GM12878 (cell line): ENCODE results near the gene TTC31. TPM values are rescaled to one million over a fixed set of nuclear protein-coding genes. Genes with fewer than 3 reads are reported as not detected.
A peak's percentile ranks its signal among the peaks of the same experiment; 100 is the strongest.

Source experiments
- BACH1 ChIP-seq: fragments of 450-650 bp; IDR thresholded peaks from 2 replicates; pipeline ENCODE4 v1.6.1; 2017; ENCODE audit warnings: mild to moderate bottlenecking, borderline replicate concordance
- CEBPB ChIP-seq, 2 experiments: fragments of 150-350 bp in 1 of 2; IDR thresholded peaks; 2 replicates each; pipeline ENCODE4 v1.6.1; 2012 to 2014; ENCODE audit warnings: low read depth in 2 of 2, low read length in 2 of 2, borderline replicate concordance in 1 of 2, inconsistent platforms in 1 of 2
- CREB1 ChIP-seq: IDR thresholded peaks from 2 replicates; pipeline ENCODE4 v1.6.1; 2012; ENCODE audit warnings: low read depth, mild to moderate bottlenecking, inconsistent platforms
- EZH2 ChIP-seq: IDR thresholded peaks from 2 replicates; pipeline ENCODE4 v1.6.1; 2012; ENCODE audit warnings: low read depth, mild to moderate bottlenecking, control low read depth, inconsistent platforms, low read length, borderline replicate concordance; ENCODE audit not compliant: control insufficient read depth
- MXI1 ChIP-seq: fragments of 150-350 bp; IDR thresholded peaks from 2 replicates; pipeline ENCODE4 v1.6.1; 2011; ENCODE audit warnings: low read depth, mild to moderate bottlenecking, inconsistent platforms, low read length, improper control_type of control experiment
- NFXL1 ChIP-seq: fragments of 450-650 bp; IDR thresholded peaks from 2 replicates; pipeline ENCODE4 v1.6.1; 2017; ENCODE audit warnings: antibody characterized with exemption, mild to moderate bottlenecking, borderline replicate concordance
- RAD51 ChIP-seq: fragments of 450-650 bp; IDR thresholded peaks from 2 replicates; pipeline ENCODE4 v1.6.1; 2016; ENCODE audit warnings: moderate library complexity, mild to moderate bottlenecking, inconsistent platforms
- SIX5 ChIP-seq: IDR thresholded peaks from 2 replicates; pipeline ENCODE4 v1.6.1; 2011; ENCODE audit warnings: mild to moderate bottlenecking, low read depth, low read length, moderate library complexity; ENCODE audit not compliant: severe bottlenecking
- SMARCA5 ChIP-seq: fragments of 450-650 bp; IDR thresholded peaks from 2 replicates; pipeline ENCODE4 v1.6.1; 2017; ENCODE audit warnings: mild to moderate bottlenecking
- SREBF1 ChIP-seq: IDR thresholded peaks from 2 replicates; pipeline ENCODE4 v1.6.1; 2012; ENCODE audit warnings: mild to moderate bottlenecking, low read length
- YY1 ChIP-seq: IDR thresholded peaks from 2 replicates; pipeline ENCODE4 v1.6.1; 2011; ENCODE audit warnings: low read depth, mild to moderate bottlenecking, low read length
- polyA plus RNA-seq, 11 experiments: library from polyadenylated mRNA; depleted of rRNA in 4 of 11; unstranded in 6 of 11; stranded (reverse) in 5 of 11; fragments of >200 nt; fragmentation: Nextera tagmentation in 4 of 11; fragmentation: Illumina TruSeq in 1 of 11; extraction: Ambion mirVana in 4 of 11; extraction: Trizol in 1 of 11; gene quantifications; 1 replicate in 1 of 11; 2 replicates in 10 of 11; pipeline versions ENCODE4 v1.2.1 to v1.2.3, GENCODE V29; 2011 to 2016; ENCODE audit warnings: inconsistent platforms in 2 of 11, missing spikeins in 2 of 11, low read depth in 1 of 11
- total RNA-seq, 4 experiments: library from RNA; depleted of rRNA in 3 of 4; stranded (reverse); fragments of >200 nt in 3 of 4; fragmentation: Illumina TruSeq in 1 of 4; extraction: Trizol in 1 of 4; gene quantifications; 2 replicates each; pipeline versions ENCODE4 v1.2.1 to v1.2.3, GENCODE V29; 2013 to 2021
- TF ChIP-seq, protein P1 (sequence below): IDR thresholded peaks from 2 replicates; pipeline ENCODE4 v1.6.1; 2011; ENCODE audit warnings: low read depth, mild to moderate bottlenecking, low read length, moderate library complexity, borderline replicate concordance; ENCODE audit errors: extremely low read depth

Gene TTC31
- total and polyA plus RNA-seq, 10 of the 15 experiments (the other 5 are each of a cell fraction or from before 2014, with no cell fraction given), result 6.5 to 34.9 (median 25.9) TPM

GRCh38 chr2:74457549-74458131, 25.2 kb upstream of the TTC31 start (continued):
- no peak for TF ChIP-seq NFXL1
- peak; percentile 31; the same call in 1 of the 2 replicates for TF ChIP-seq MXI1
- TF ChIP-seq EZH2, result no peak
- TF ChIP-seq BACH1, result peak; percentile 89
- TF ChIP-seq, protein P1, sequence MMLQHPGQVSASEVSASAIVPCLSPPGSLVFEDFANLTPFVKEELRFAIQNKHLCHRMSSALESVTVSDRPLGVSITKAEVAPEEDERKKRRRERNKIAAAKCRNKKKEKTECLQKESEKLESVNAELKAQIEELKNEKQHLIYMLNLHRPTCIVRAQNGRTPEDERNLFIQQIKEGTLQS, result no peak
- TF ChIP-seq CREB1, result no peak
- TF ChIP-seq YY1, result peak; percentile 46; the same call in 1 of the 2 replicates
- TF ChIP-seq SIX5, result no peak
- no peak for TF ChIP-seq RAD51
- no peak for TF ChIP-seq SREBF1
- no peak for TF ChIP-seq CEBPB (IDR thresholded peaks at IDR 0.05; ENCODE audit: borderline replicate concordance in 1 of 2, low read depth in 2 of 2, low read length in 2 of 2)
- TF ChIP-seq SMARCA5, result peak; percentile 88; the same call in 1 of the 2 replicates
